ENCODE data around the gene C9. TPM values are rescaled to one million over a fixed set of nuclear protein-coding genes. Genes with fewer than 3 reads are reported as not detected.

C9 gene
- total and polyA plus RNA-seq, 4 donors: 128 to 3,238 (median 748) TPM

DNA sequence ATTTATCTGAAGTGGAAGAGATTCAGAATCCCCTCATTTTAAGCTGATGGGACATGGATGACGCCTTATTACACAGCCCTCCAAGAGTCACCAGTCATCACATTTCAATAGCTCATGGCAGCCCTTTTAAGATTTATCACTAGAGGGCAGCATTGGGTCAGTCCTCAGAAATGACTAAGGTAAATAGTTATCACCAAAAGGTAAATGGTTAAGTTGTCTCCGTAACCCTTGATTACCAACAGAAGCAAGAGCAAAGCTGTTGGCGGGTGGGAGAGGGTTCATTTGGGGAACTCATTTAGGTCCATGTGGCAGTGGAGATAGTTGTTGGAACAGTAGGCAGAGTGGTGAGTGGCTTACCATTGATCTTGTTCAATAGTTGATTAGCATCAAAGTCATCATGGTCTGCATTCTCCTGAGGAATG is 12.0 kb upstream of the C9 start:
- TF ChIP-seq HNF4G (IDR thresholded peaks at IDR 0.05) (no peak), RXRA (IDR thresholded peaks at IDR 0.05) (peak in 1 of 2 donors; percentile 34), GABPA (IDR thresholded peaks at IDR 0.05 in 1 of 2, conservative IDR thresholded peaks at IDR 0.05 in 1 of 2) (no peak), SP1 (IDR thresholded peaks at IDR 0.05) (peak; percentile 15), NR2F2 (IDR thresholded peaks at IDR 0.05) (no peak), EGR1 (IDR thresholded peaks at IDR 0.05; ENCODE audit: low read depth in 2 of 2) (no peak), FOXA2 (IDR thresholded peaks at IDR 0.05) (no peak), HNF4A (conservative IDR thresholded peaks at IDR 0.05) (no peak), RAD21 (IDR thresholded peaks at IDR 0.05) (peak; percentile 92 to 95), JUND (IDR thresholded peaks at IDR 0.05) (no peak), TAF1 (conservative IDR thresholded peaks at IDR 0.05) (no peak), FOXA1 (IDR thresholded peaks at IDR 0.05) (no peak), YY1 (IDR thresholded peaks at IDR 0.05) (no peak)
- TF ChIP-seq, protein P1, sequence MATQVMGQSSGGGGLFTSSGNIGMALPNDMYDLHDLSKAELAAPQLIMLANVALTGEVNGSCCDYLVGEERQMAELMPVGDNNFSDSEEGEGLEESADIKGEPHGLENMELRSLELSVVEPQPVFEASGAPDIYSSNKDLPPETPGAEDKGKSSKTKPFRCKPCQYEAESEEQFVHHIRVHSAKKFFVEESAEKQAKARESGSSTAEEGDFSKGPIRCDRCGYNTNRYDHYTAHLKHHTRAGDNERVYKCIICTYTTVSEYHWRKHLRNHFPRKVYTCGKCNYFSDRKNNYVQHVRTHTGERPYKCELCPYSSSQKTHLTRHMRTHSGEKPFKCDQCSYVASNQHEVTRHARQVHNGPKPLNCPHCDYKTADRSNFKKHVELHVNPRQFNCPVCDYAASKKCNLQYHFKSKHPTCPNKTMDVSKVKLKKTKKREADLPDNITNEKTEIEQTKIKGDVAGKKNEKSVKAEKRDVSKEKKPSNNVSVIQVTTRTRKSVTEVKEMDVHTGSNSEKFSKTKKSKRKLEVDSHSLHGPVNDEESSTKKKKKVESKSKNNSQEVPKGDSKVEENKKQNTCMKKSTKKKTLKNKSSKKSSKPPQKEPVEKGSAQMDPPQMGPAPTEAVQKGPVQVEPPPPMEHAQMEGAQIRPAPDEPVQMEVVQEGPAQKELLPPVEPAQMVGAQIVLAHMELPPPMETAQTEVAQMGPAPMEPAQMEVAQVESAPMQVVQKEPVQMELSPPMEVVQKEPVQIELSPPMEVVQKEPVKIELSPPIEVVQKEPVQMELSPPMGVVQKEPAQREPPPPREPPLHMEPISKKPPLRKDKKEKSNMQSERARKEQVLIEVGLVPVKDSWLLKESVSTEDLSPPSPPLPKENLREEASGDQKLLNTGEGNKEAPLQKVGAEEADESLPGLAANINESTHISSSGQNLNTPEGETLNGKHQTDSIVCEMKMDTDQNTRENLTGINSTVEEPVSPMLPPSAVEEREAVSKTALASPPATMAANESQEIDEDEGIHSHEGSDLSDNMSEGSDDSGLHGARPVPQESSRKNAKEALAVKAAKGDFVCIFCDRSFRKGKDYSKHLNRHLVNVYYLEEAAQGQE (IDR thresholded peaks at IDR 0.05): no peak
- TF ChIP-seq, protein P2, sequence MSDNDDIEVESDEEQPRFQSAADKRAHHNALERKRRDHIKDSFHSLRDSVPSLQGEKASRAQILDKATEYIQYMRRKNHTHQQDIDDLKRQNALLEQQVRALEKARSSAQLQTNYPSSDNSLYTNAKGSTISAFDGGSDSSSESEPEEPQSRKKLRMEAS (IDR thresholded peaks at IDR 0.05): no peak
- TF ChIP-seq, protein P3, sequence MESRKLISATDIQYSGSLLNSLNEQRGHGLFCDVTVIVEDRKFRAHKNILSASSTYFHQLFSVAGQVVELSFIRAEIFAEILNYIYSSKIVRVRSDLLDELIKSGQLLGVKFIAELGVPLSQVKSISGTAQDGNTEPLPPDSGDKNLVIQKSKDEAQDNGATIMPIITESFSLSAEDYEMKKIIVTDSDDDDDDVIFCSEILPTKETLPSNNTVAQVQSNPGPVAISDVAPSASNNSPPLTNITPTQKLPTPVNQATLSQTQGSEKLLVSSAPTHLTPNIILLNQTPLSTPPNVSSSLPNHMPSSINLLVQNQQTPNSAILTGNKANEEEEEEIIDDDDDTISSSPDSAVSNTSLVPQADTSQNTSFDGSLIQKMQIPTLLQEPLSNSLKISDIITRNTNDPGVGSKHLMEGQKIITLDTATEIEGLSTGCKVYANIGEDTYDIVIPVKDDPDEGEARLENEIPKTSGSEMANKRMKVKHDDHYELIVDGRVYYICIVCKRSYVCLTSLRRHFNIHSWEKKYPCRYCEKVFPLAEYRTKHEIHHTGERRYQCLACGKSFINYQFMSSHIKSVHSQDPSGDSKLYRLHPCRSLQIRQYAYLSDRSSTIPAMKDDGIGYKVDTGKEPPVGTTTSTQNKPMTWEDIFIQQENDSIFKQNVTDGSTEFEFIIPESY (IDR thresholded peaks at IDR 0.05): no peak
- TF ChIP-seq, protein P4, sequence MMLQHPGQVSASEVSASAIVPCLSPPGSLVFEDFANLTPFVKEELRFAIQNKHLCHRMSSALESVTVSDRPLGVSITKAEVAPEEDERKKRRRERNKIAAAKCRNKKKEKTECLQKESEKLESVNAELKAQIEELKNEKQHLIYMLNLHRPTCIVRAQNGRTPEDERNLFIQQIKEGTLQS (IDR thresholded peaks at IDR 0.05): peak; percentile 8
- TF ChIP-seq, protein P5, sequence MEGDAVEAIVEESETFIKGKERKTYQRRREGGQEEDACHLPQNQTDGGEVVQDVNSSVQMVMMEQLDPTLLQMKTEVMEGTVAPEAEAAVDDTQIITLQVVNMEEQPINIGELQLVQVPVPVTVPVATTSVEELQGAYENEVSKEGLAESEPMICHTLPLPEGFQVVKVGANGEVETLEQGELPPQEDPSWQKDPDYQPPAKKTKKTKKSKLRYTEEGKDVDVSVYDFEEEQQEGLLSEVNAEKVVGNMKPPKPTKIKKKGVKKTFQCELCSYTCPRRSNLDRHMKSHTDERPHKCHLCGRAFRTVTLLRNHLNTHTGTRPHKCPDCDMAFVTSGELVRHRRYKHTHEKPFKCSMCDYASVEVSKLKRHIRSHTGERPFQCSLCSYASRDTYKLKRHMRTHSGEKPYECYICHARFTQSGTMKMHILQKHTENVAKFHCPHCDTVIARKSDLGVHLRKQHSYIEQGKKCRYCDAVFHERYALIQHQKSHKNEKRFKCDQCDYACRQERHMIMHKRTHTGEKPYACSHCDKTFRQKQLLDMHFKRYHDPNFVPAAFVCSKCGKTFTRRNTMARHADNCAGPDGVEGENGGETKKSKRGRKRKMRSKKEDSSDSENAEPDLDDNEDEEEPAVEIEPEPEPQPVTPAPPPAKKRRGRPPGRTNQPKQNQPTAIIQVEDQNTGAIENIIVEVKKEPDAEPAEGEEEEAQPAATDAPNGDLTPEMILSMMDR (IDR thresholded peaks at IDR 0.05; ENCODE audit: low read depth, low read length, missing input control): peak; percentile 85
- no peak overlapping the region for H3K4me3 ChIP-seq (ENCODE audit: low read depth in 1 of 3, low read length in 3 of 3)
- no peak for DNase-seq (ENCODE audit: low spot score)
- 31% methylated on average over 3 of the region's 3 CpGs for WGBS
- no peak overlapping the region for H3K9ac ChIP-seq (ENCODE audit: low read depth in 1 of 2, low read length in 2 of 2)
- H3K27ac ChIP-seq (ENCODE audit: low read depth in 1 of 2, low read length in 2 of 2): no peak overlapping the region
- H3K36me3 ChIP-seq (ENCODE audit: control insufficient read depth in 4 of 4, insufficient read depth in 3 of 4, low read depth in 1 of 4, low read length in 3 of 4): no peaks in the 10 kb centered on the region
- no peaks in the 10 kb centered on the region for H3K9me3 ChIP-seq (ENCODE audit: control insufficient read depth in 4 of 4, low read length in 3 of 4)
- no peaks in the 10 kb centered on the region for H3K27me3 ChIP-seq (ENCODE audit: control insufficient read depth in 4 of 4, insufficient read depth in 4 of 4, low read length in 3 of 4)
- H3K4me1 ChIP-seq (ENCODE audit: control insufficient read depth in 4 of 4, insufficient read depth in 4 of 4, low read length in 3 of 4): peaks cover 0 to 25% (median 9%) of the 10 kb centered on the region in 4 donors

Data from liver (tissue), 9 donors.